ENCODE results near the gene SLC44A5.

The SLC44A5 gene

GRCh38 chr1:75469586-75470173 lies 141.2 kb downstream of the SLC44A5 start:
- Histone ChIP-seq H3K36me3 (ENCODE audit: control insufficient read depth, insufficient read depth, low read length) (no peaks in the 10 kb centered on the region), H3K9me3 (ENCODE audit: control insufficient read depth, insufficient read depth, low read length) (no peaks in the 10 kb centered on the region), H3K4me1 (ENCODE audit: control insufficient read depth, insufficient read depth, low read length) (no peaks in the 10 kb centered on the region), H3K27ac (ENCODE audit: low read length) (no peak overlapping the region), H3K27me3 (ENCODE audit: control insufficient read depth, insufficient read depth, low read length) (no peaks in the 10 kb centered on the region), H3K4me3 (ENCODE audit: low read length) (no peak overlapping the region)
- no CpG with 5 or more reads among the region's 7 CpGs for WGBS (ENCODE audit: insufficient coverage, insufficient read length)
- DNase-seq (ENCODE audit: low read depth, low spot score), result no peak

GRCh38 chr1:75461808-75462325 lies 149.0 kb downstream of the SLC44A5 start:
- no CpG with 5 or more reads among the region's 3 CpGs for WGBS (ENCODE audit: insufficient coverage, insufficient read length)
- no peaks in the 10 kb centered on the region for H3K4me1 ChIP-seq (ENCODE audit: control insufficient read depth, insufficient read depth, low read length)
- no peaks in the 10 kb centered on the region for H3K9me3 ChIP-seq (ENCODE audit: control insufficient read depth, insufficient read depth, low read length)
- no peak overlapping the region for H3K4me3 ChIP-seq (ENCODE audit: low read length)
- no peak overlapping the region for H3K27ac ChIP-seq (ENCODE audit: low read length)
- DNase-seq (ENCODE audit: low read depth, low spot score), result no peak
- no peaks in the 10 kb centered on the region for H3K36me3 ChIP-seq (ENCODE audit: control insufficient read depth, insufficient read depth, low read length)
- H3K27me3 ChIP-seq (ENCODE audit: control insufficient read depth, insufficient read depth, low read length), result no peaks in the 10 kb centered on the region

- DNase-seq (ENCODE audit: low read depth, low spot score), result no peak
- Histone ChIP-seq H3K36me3 (ENCODE audit: control insufficient read depth, insufficient read depth, low read length) (no peaks in the 10 kb centered on the region), H3K27me3 (ENCODE audit: control insufficient read depth, insufficient read depth, low read length) (no peaks in the 10 kb centered on the region; the same call in 1 of the 2 replicates), H3K4me1 (ENCODE audit: control insufficient read depth, insufficient read depth, low read length) (no peaks in the 10 kb centered on the region), H3K9me3 (ENCODE audit: control insufficient read depth, insufficient read depth, low read length) (no peaks in the 10 kb centered on the region), H3K27ac (ENCODE audit: low read length) (no peak overlapping the region), H3K4me3 (ENCODE audit: low read length) (no peak overlapping the region)
- no CpG with 5 or more reads among the region's 5 CpGs for WGBS (ENCODE audit: insufficient coverage, insufficient read length)
Observed at GRCh38 chr1:75449998-75450397, 160.9 kb downstream of the SLC44A5 start.

GRCh38 chr1:75444220-75444619 lies 166.7 kb downstream of the SLC44A5 start:
- no peaks in the 10 kb centered on the region for H3K4me1 ChIP-seq (ENCODE audit: control insufficient read depth, insufficient read depth, low read length)
- H3K27me3 ChIP-seq (ENCODE audit: control insufficient read depth, insufficient read depth, low read length), result no peaks in the 10 kb centered on the region; the same call in 1 of the 2 replicates
- H3K4me3 ChIP-seq (ENCODE audit: low read length), result no peak overlapping the region
- no peak for DNase-seq (ENCODE audit: low read depth, low spot score)
- WGBS (ENCODE audit: insufficient coverage, insufficient read length), result 100% methylated on average over 1 of the region's 1 CpG
- H3K36me3 ChIP-seq (ENCODE audit: control insufficient read depth, insufficient read depth, low read length), result no peaks in the 10 kb centered on the region
- no peak overlapping the region for H3K27ac ChIP-seq (ENCODE audit: low read length)
- no peaks in the 10 kb centered on the region for H3K9me3 ChIP-seq (ENCODE audit: control insufficient read depth, insufficient read depth, low read length)

- Histone ChIP-seq H3K27ac (ENCODE audit: low read length) (no peak overlapping the region), H3K9me3 (ENCODE audit: control insufficient read depth, insufficient read depth, low read length) (no peaks in the 10 kb centered on the region), H3K4me3 (ENCODE audit: low read length) (no peak overlapping the region), H3K4me1 (ENCODE audit: control insufficient read depth, insufficient read depth, low read length) (no peaks in the 10 kb centered on the region), H3K36me3 (ENCODE audit: control insufficient read depth, insufficient read depth, low read length) (no peaks in the 10 kb centered on the region), H3K27me3 (ENCODE audit: control insufficient read depth, insufficient read depth, low read length) (no peaks in the 10 kb centered on the region; the same call in 1 of the 2 replicates)
- no peak for DNase-seq (ENCODE audit: low read depth, low spot score)
- no CpG with 5 or more reads among the region's 2 CpGs for WGBS (ENCODE audit: insufficient coverage, insufficient read length)
Observed at GRCh38 chr1:75440274-75440673, 170.6 kb downstream of the SLC44A5 start.

- no peak for DNase-seq (ENCODE audit: low read depth, low spot score)
- Histone ChIP-seq H3K9me3 (ENCODE audit: control insufficient read depth, insufficient read depth, low read length) (no peaks in the 10 kb centered on the region), H3K4me3 (ENCODE audit: low read length) (no peak overlapping the region), H3K36me3 (ENCODE audit: control insufficient read depth, insufficient read depth, low read length) (no peaks in the 10 kb centered on the region), H3K4me1 (ENCODE audit: control insufficient read depth, insufficient read depth, low read length) (no peaks in the 10 kb centered on the region), H3K27ac (ENCODE audit: low read length) (no peak overlapping the region), H3K27me3 (ENCODE audit: control insufficient read depth, insufficient read depth, low read length) (no peaks in the 10 kb centered on the region)
Observed at GRCh38 chr1:75438355-75438754, 172.6 kb downstream of the SLC44A5 start.

GRCh38 chr1:75431843-75432242 lies 179.1 kb downstream of the SLC44A5 start:
- H3K4me1 ChIP-seq (ENCODE audit: control insufficient read depth, insufficient read depth, low read length), result no peaks in the 10 kb centered on the region
- H3K36me3 ChIP-seq (ENCODE audit: control insufficient read depth, insufficient read depth, low read length), result no peaks in the 10 kb centered on the region
- H3K27ac ChIP-seq (ENCODE audit: low read length), result no peak overlapping the region
- H3K4me3 ChIP-seq (ENCODE audit: low read length), result no peak overlapping the region
- no peaks in the 10 kb centered on the region for H3K27me3 ChIP-seq (ENCODE audit: control insufficient read depth, insufficient read depth, low read length)
- no peaks in the 10 kb centered on the region for H3K9me3 ChIP-seq (ENCODE audit: control insufficient read depth, insufficient read depth, low read length)
- no CpG with 5 or more reads among the region's 2 CpGs for WGBS (ENCODE audit: insufficient coverage, insufficient read length)
- no peak for DNase-seq (ENCODE audit: low read depth, low spot score)

- Histone ChIP-seq H3K36me3 (ENCODE audit: control insufficient read depth, insufficient read depth, low read length) (no peaks in the 10 kb centered on the region), H3K4me3 (ENCODE audit: low read length) (no peak overlapping the region), H3K27ac (ENCODE audit: low read length) (no peak overlapping the region), H3K27me3 (ENCODE audit: control insufficient read depth, insufficient read depth, low read length) (no peaks in the 10 kb centered on the region), H3K9me3 (ENCODE audit: control insufficient read depth, insufficient read depth, low read length) (no peaks in the 10 kb centered on the region), H3K4me1 (ENCODE audit: control insufficient read depth, insufficient read depth, low read length) (no peaks in the 10 kb centered on the region)
- DNase-seq (ENCODE audit: low read depth, low spot score), result no peak
Observed at GRCh38 chr1:75430526-75430925, 180.4 kb downstream of the SLC44A5 start.

- no peaks in the 10 kb centered on the region for H3K4me1 ChIP-seq (ENCODE audit: control insufficient read depth, insufficient read depth, low read length)
- H3K36me3 ChIP-seq (ENCODE audit: control insufficient read depth, insufficient read depth, low read length), result no peaks in the 10 kb centered on the region
- no peak for DNase-seq (ENCODE audit: low read depth, low spot score)
- WGBS (ENCODE audit: insufficient coverage, insufficient read length), result no CpG with 5 or more reads among the region's 10 CpGs
- H3K27ac ChIP-seq (ENCODE audit: low read length), result no peak overlapping the region
- H3K27me3 ChIP-seq (ENCODE audit: control insufficient read depth, insufficient read depth, low read length), result no peaks in the 10 kb centered on the region
- no peak overlapping the region for H3K4me3 ChIP-seq (ENCODE audit: low read length)
- H3K9me3 ChIP-seq (ENCODE audit: control insufficient read depth, insufficient read depth, low read length), result no peaks in the 10 kb centered on the region
Observed at GRCh38 chr1:75426688-75427087, 184.2 kb downstream of the SLC44A5 start.

GRCh38 chr1:75425001-75425650 lies 185.8 kb downstream of the SLC44A5 start:
- Histone ChIP-seq H3K9me3 (ENCODE audit: control insufficient read depth, insufficient read depth, low read length) (no peaks in the 10 kb centered on the region), H3K27me3 (ENCODE audit: control insufficient read depth, insufficient read depth, low read length) (no peaks in the 10 kb centered on the region), H3K27ac (ENCODE audit: low read length) (no peak overlapping the region), H3K36me3 (ENCODE audit: control insufficient read depth, insufficient read depth, low read length) (no peaks in the 10 kb centered on the region), H3K4me3 (ENCODE audit: low read length) (no peak overlapping the region), H3K4me1 (ENCODE audit: control insufficient read depth, insufficient read depth, low read length) (no peaks in the 10 kb centered on the region)
- WGBS (ENCODE audit: insufficient coverage, insufficient read length), result no CpG with 5 or more reads among the region's 3 CpGs
- no peak for DNase-seq (ENCODE audit: low read depth, low spot score)

GRCh38 chr1:75423616-75424015 lies 187.3 kb downstream of the SLC44A5 start:
- WGBS (ENCODE audit: insufficient coverage, insufficient read length), result no CpG with 5 or more reads among the region's 5 CpGs
- DNase-seq (ENCODE audit: low read depth, low spot score), result no peak
- H3K27ac ChIP-seq (ENCODE audit: low read length), result no peak overlapping the region
- H3K9me3 ChIP-seq (ENCODE audit: control insufficient read depth, insufficient read depth, low read length), result no peaks in the 10 kb centered on the region
- H3K4me1 ChIP-seq (ENCODE audit: control insufficient read depth, insufficient read depth, low read length), result no peaks in the 10 kb centered on the region
- no peak overlapping the region for H3K4me3 ChIP-seq (ENCODE audit: low read length)
- H3K36me3 ChIP-seq (ENCODE audit: control insufficient read depth, insufficient read depth, low read length), result no peaks in the 10 kb centered on the region
- no peaks in the 10 kb centered on the region for H3K27me3 ChIP-seq (ENCODE audit: control insufficient read depth, insufficient read depth, low read length)

Data from iPS DF 6.9 (cell line).